B cell (primary cell): ENCODE data around the gene TMEM235. TPM values are rescaled to one million over a fixed set of nuclear protein-coding genes. Genes with fewer than 3 reads are reported as not detected.

Experiments
- ATAC-seq: fragments of 200-7000 bp; cut with Tn5 transposase; one replicate; pipeline ENCODE4 v1.10.0; 2021; ENCODE audit warnings: low read depth, mild to moderate bottlenecking, moderate number of reproducible peaks, moderate library complexity
- CTCF ChIA-PET: fragments of 350-600 bp; sonication (Branson Sonifier 250); formaldehyde crosslinking; loops from one replicate; lab custom pipeline; 2021; ENCODE audit warnings: antibody characterized with exemption, inconsistent platforms; lab: Charles Lee
- POLR2A ChIA-PET: fragments of 350-600 bp; sonication (Branson Sonifier 250); formaldehyde crosslinking; loops from one replicate; lab custom pipeline; 2021; ENCODE audit warnings: antibody characterized with exemption; lab: Charles Lee
- DNase-seq: peaks from one replicate; pipeline ENCODE4 v3.0.0; 2013
- H2AFZ ChIP-seq: 2 replicates; pipeline ENCODE4 v1.6.1; 2012; ENCODE audit warnings: mild to moderate bottlenecking, low read depth, low read length; ENCODE audit not compliant: insufficient read depth, poor library complexity, severe bottlenecking
- H3K27ac ChIP-seq, 2 donors: 1 replicate in 1 of 2; 2 replicates in 1 of 2; pipeline ENCODE4 v1.5.1; 2012 to 2013; ENCODE audit warnings: low read length in 2 of 2, mild to moderate bottlenecking in 2 of 2, moderate library complexity in 1 of 2
- H3K27me3 ChIP-seq, 4 experiments: fragments of 200-600 bp in 1 of 4; sonication (generic) in 1 of 4; replicated peaks in 1 of 4; 1 replicate in 2 of 4; 2 replicates in 2 of 4; pipeline versions ENCODE4 v1.6.1 to v1.7.0; 2013 to 2016; ENCODE audit warnings: low read length in 3 of 4, mild to moderate bottlenecking in 2 of 4, mixed read lengths in 1 of 4, moderate library complexity in 1 of 4; ENCODE audit not compliant: insufficient read depth in 4 of 4, control insufficient read depth in 3 of 4; ENCODE audit errors: control extremely low read depth in 1 of 4
- H3K36me3 ChIP-seq, 2 experiments: replicated peaks in 1 of 2; 1 replicate in 1 of 2; 2 replicates in 1 of 2; pipeline versions ENCODE4 v1.6.1 to v1.7.1; 2013; ENCODE audit warnings: low read length in 1 of 2; ENCODE audit not compliant: insufficient read depth in 2 of 2, control insufficient read depth in 1 of 2; ENCODE audit errors: control extremely low read depth in 1 of 2, extremely low read depth in 1 of 2
- H3K4me1 ChIP-seq, 2 donors: fragments of 200-600 bp in 1 of 2; sonication (generic) in 1 of 2; 1 replicate in 1 of 2; 2 replicates in 1 of 2; pipeline versions ENCODE4 v1.5.1 to v1.6.1; 2013 to 2017; ENCODE audit warnings: low read length in 2 of 2; ENCODE audit not compliant: control insufficient read depth in 2 of 2, insufficient read depth in 2 of 2
- H3K4me2 ChIP-seq: replicated peaks from 2 replicates; pipeline ENCODE3; 2012; ENCODE audit warnings: mild to moderate bottlenecking, low read depth, low read length; ENCODE audit not compliant: poor library complexity, severe bottlenecking
- H3K4me3 ChIP-seq, 5 experiments: fragments of 200-600 bp in 1 of 5; sonication (generic) in 1 of 5; 1 replicate in 3 of 5; 2 replicates in 2 of 5; pipeline versions ENCODE4 v1.5.1 to v1.7.0; 2011 to 2016; ENCODE audit warnings: low read length in 4 of 5, mild to moderate bottlenecking in 4 of 5, low read depth in 2 of 5, control low read depth in 1 of 5, moderate library complexity in 1 of 5; ENCODE audit not compliant: insufficient read depth in 1 of 5; ENCODE audit errors: control extremely low read depth in 1 of 5, extremely low read depth in 1 of 5
- H3K79me2 ChIP-seq: fragments of 200-600 bp; sonication (generic); one replicate; pipeline ENCODE4 v1.6.0; 2016; ENCODE audit warnings: low read length; ENCODE audit not compliant: control insufficient read depth, insufficient read depth
- H3K9ac ChIP-seq: fragments of 200-600 bp; sonication (generic); 2 replicates; pipeline ENCODE4 v1.6.1; 2017; ENCODE audit warnings: mild to moderate bottlenecking, low read length, moderate library complexity
- H3K9me3 ChIP-seq, 3 donors: one replicate each; pipeline versions ENCODE4 v1.6.1 to v1.7.1; 2013; ENCODE audit warnings: low read length in 2 of 3; ENCODE audit not compliant: control insufficient read depth in 2 of 3, insufficient read depth in 1 of 3; ENCODE audit errors: control extremely low read depth in 1 of 3
- H4K20me1 ChIP-seq: 2 replicates; pipeline ENCODE4 v1.6.0; 2012; ENCODE audit warnings: mild to moderate bottlenecking, low read length; ENCODE audit not compliant: insufficient read depth, control insufficient read depth, poor library complexity, severe bottlenecking
- H3K27ac Mint-ChIP-seq: one replicate; pipeline ENCODE4 v1.8.0; 2021; ENCODE audit warnings: mixed read lengths
- H3K27me3 Mint-ChIP-seq: one replicate; pipeline ENCODE4 v1.8.0; 2021; ENCODE audit warnings: mixed read lengths
- H3K4me1 Mint-ChIP-seq: one replicate; pipeline ENCODE4 v1.8.0; 2021; ENCODE audit warnings: mixed read lengths
- H3K4me3 Mint-ChIP-seq: one replicate; pipeline ENCODE4 v1.8.0; 2021; ENCODE audit warnings: mixed read lengths
- H3K9me3 Mint-ChIP-seq: one replicate; pipeline ENCODE4 v1.8.0; 2022; ENCODE audit warnings: mixed read lengths; ENCODE audit not compliant: insufficient read depth
- CTCF ChIP-seq: fragments of 200-600 bp; IDR thresholded peaks from one replicate; pipeline ENCODE4 v1.8.0; 2022; ENCODE audit warnings: antibody characterized with exemption, mild to moderate bottlenecking
- EZH2 ChIP-seq: IDR thresholded peaks from 2 replicates; pipeline ENCODE4 v1.6.1; 2012; ENCODE audit warnings: borderline replicate concordance, low read depth, mild to moderate bottlenecking, moderate library complexity, low read length; ENCODE audit not compliant: insufficient read depth, poor library complexity, severe bottlenecking
- WGBS: methylation state at CpG from one replicate; pipeline ENCODE4 v1.1.5; 2013; ENCODE audit warnings: missing lambda C conversion rate; ENCODE audit not compliant: insufficient coverage; 5-methylcytosine and 5-hydroxymethylcytosine counted together
- intact Hi-C: fragments of 100-400 bp; cut with micrococcal nuclease; formaldehyde crosslinking; loops from one replicate; pipeline ENCODE4 v1.10.0; 2022
- polyA plus RNA-seq: library from polyadenylated mRNA; depleted of rRNA; stranded (reverse); fragments of >200 nt; gene quantifications from 2 replicates; pipeline ENCODE4 v1.2.3, GENCODE V29; 2012
- total RNA-seq, 2 donors: library from RNA; stranded (reverse); fragments of 120-200 nt in 1 of 2; gene quantifications; 1 replicate in 1 of 2; 2 replicates in 1 of 2; pipeline versions ENCODE4 v1.2.3 to v1.2.4, GENCODE V29; 2013 to 2022

TMEM235 gene
- total and polyA plus RNA-seq, 2 donors (not counting 1 experiment from before 2014, with no cell fraction given): not detected

GRCh38 chr17:78226055-78226758 lies 5.2 kb upstream of the TMEM235 start:
- Histone ChIP-seq H2AFZ (no peak overlapping the region), H3K79me2 (no peaks in the 10 kb centered on the region), H3K36me3 (no peaks in the 10 kb centered on the region), H3K27me3 (peaks cover 0 to 39% (median 13%) of the 10 kb centered on the region in 4 experiments), H3K9ac (no peak overlapping the region), H3K27ac (no peak overlapping the region), H4K20me1 (no peaks in the 10 kb centered on the region), H3K4me3 (no peak overlapping the region), H3K9me3 (peaks cover 0 to 10% (median 0%) of the 10 kb centered on the region in 3 donors), H3K4me2 (no peak overlapping the region), H3K4me1 (peaks cover 10 to 12% of the 10 kb centered on the region in 2 donors)
- peaks cover 1% of the 10 kb centered on the region for H3K4me1 Mint-ChIP-seq
- H3K9me3 Mint-ChIP-seq: no peaks in the 10 kb centered on the region
- CTCF ChIA-PET: interaction anchor here (0.5 to 2.5 kb wide), 4 partner anchors 11 to 1021 kb away, joined by 3 to 9 read pairs (median 3); no protein-coding TSS in a partner anchor
- WGBS: 88% methylated on average over 5 of the region's 12 CpGs
- intact Hi-C loops: no loop called here
- POLR2A ChIA-PET: interaction anchor here (0.6 kb wide), 2 partner anchors 16 kb away, joined by 5 to 6 read pairs; no protein-coding TSS in a partner anchor
- no peak overlapping the region for H3K4me3 Mint-ChIP-seq
- DNase-seq: no peak
- H3K27ac Mint-ChIP-seq: no peak overlapping the region
- H3K27me3 Mint-ChIP-seq: peaks cover 11% of the 10 kb centered on the region
- TF ChIP-seq CTCF: no peak
- ATAC-seq: no peak

GRCh38 chr17:78226759-78227454 lies 4.5 kb upstream of the TMEM235 start:
- H3K79me2 ChIP-seq: no peaks in the 10 kb centered on the region
- H3K4me3 Mint-ChIP-seq: no peak overlapping the region
- no peak for TF ChIP-seq CTCF
- TF ChIP-seq EZH2: no peak
- no peak overlapping the region for H3K27ac ChIP-seq
- ChIA-PET CTCF (interaction anchor here (1.4 to 2.5 kb wide), 3 partner anchors 10 to 25 kb away, joined by 3 to 9 read pairs (median 3); no protein-coding TSS in a partner anchor), POLR2A (interaction anchor here (0.6 kb wide), 1 partner anchor 17 kb away, joined by 5 read pairs; no protein-coding TSS in a partner anchor)
- DNase-seq (no peak), ATAC-seq (no peak)
- H3K9me3 Mint-ChIP-seq: no peaks in the 10 kb centered on the region
- WGBS: 9% methylated on average over 17 of the region's 20 CpGs
- H3K9ac ChIP-seq: no peak overlapping the region
- H3K9me3 ChIP-seq: peaks cover 0 to 11% (median 0%) of the 10 kb centered on the region in 3 donors
- no peak overlapping the region for H3K4me3 ChIP-seq
- H3K27ac Mint-ChIP-seq: no peak overlapping the region
- peaks cover 0 to 44% (median 16%) of the 10 kb centered on the region in 4 experiments for H3K27me3 ChIP-seq
- intact Hi-C loops: no loop called here
- peaks cover 11% of the 10 kb centered on the region for H3K27me3 Mint-ChIP-seq
- no peaks in the 10 kb centered on the region for H4K20me1 ChIP-seq
- H3K4me2 ChIP-seq: no peak overlapping the region
- H3K4me1 ChIP-seq: peaks cover 15 to 17% of the 10 kb centered on the region in 2 donors
- H3K36me3 ChIP-seq: no peaks in the 10 kb centered on the region
- H2AFZ ChIP-seq: no peak overlapping the region
- H3K4me1 Mint-ChIP-seq: peaks cover 4% of the 10 kb centered on the region
